ENCODE measurements around the gene STX8.

Gene STX8

GRCh38 chr17:9206410-9206703 lies 369.3 kb downstream of the STX8 start:
- no peak for DNase-seq (ENCODE audit: low read depth)

DNA sequence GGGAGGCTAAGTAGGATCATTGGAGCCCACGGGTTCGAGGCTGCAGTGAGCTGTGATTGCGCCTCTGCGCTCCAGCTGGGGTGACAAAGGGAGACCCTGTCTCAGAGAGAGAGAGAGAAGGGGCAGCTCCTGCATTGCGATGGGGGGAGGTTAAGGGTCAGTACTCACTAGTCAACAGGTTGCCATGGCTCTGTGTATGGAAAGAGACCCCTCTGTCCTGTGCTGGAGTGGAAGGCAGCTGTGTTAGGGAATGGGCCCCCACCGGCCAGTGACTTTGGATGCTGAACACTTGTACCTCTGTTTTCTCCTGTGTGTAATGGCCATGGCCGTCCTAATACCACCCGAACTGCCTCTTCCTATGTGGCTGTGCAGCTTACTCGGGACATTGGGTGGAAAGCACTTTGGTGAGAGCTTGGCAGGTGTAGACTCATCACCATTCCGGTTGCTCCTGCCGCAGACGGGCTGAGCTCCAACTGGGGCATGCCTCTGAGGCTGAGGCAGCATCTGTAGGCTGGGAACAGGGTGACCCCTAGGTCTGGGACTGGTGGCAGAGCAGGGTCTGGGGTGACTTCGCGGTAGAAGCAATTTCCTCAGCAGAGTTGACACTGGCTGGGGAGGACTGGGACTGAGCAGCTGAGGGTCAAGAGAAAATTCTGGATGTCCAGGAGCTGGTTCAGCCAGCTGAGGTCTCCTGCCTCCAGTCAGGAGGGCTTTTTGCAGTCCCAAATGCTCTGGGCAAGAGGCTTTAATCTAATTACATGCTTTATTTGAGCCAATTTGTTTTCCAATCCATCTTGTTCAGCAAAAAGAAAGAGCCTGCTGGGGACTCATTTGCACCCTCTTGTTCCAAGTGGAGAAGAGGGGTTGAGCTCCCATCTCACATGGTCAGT lies 369.9 kb downstream of the STX8 start:
- DNase-seq (ENCODE audit: low read depth): no peak

- DNase-seq (ENCODE audit: low read depth): no peak
Observed at GRCh38 chr17:9204637-9205329, 370.8 kb downstream of the STX8 start.

- DNase-seq (ENCODE audit: low read depth): no peak
Observed at GRCh38 chr17:9203771-9204425, 371.7 kb downstream of the STX8 start.

DNA sequence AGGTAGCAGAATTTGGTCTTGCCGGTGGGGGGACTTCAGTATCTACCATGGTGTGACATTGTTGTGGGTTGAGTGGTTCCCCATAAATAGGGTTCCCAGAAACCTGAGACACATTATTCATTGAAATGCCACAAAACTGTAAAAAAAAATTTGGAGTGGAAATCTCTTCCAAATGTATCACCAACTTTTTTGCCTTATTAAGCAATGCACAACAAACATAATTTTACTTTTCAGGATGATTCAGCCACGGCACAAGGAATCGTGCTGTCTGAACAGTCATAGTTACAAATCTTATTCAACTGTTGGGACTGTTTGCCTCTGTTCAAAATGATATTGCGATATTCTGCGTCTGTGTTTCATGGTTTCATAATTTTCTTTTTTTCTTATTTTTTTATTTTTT lies 373.1 kb downstream of the STX8 start:
- no peak for DNase-seq (ENCODE audit: low read depth)

- no peak for DNase-seq (ENCODE audit: low read depth)
Observed at GRCh38 chr17:9200699-9201359, 374.8 kb downstream of the STX8 start.
